ENCODE measurements around the gene GAS6. TPM values are rescaled to one million over a fixed set of nuclear protein-coding genes. Genes with fewer than 3 reads are reported as not detected.

Gene GAS6
- total and polyA plus RNA-seq, 9 of the 15 experiments (the other 6 are each of a cell fraction or from before 2014, with no cell fraction given) = 0.14 to 9.7 (median 4.7) TPM; not detected in 1

- TF ChIP-seq THRA (IDR thresholded peaks at IDR 0.05) = no peak
- TF ChIP-seq SMARCB1 (IDR thresholded peaks at IDR 0.05; ENCODE audit: insufficient read length, low read depth) = no peak
- TF ChIP-seq CSDE1 (IDR thresholded peaks at IDR 0.05) = no peak
- no peak for TF ChIP-seq DLX4 (CRISPR knock-in tag; IDR thresholded peaks at IDR 0.05)
These were observed 52.6 kb downstream of the GAS6 start (continued) for GRCh38 chr13:113811081-113811928.

- Histone ChIP-seq H3K9me1 (ENCODE audit: control insufficient read depth, insufficient read depth, low read length) (no peaks in the 10 kb centered on the region), H3K4me3 (no peak overlapping the region), H3K4me2 (ENCODE audit: insufficient read depth, low read length) (no peak overlapping the region), H3K27me3 (ENCODE audit: control insufficient read depth in 2 of 2, insufficient read depth in 2 of 2, low read length in 2 of 2) (peaks cover 0 to 16% of the 10 kb centered on the region in 2 experiments; a peak in 2 of 5 replicates), H2AFZ (ENCODE audit: low read depth, low read length) (no peak overlapping the region), H3K27ac (ENCODE audit: extremely low read depth, low read depth, low read length) (no peak overlapping the region), H3K4me1 (replicated peaks in 1 of 2; ENCODE audit: control insufficient read depth in 2 of 2, insufficient read depth in 2 of 2, low read length in 2 of 2) (peaks cover 0 to 19% of the 10 kb centered on the region in 2 experiments; a peak in 2 of 5 replicates), H3K9me3 (replicated peaks; ENCODE audit: control insufficient read depth, insufficient read depth, low read depth, low read length) (peaks cover 6% of the 10 kb centered on the region; the same call in 1 of the 2 replicates), H3K79me2 (ENCODE audit: control insufficient read depth, insufficient read depth, low read length) (no peaks in the 10 kb centered on the region), H4K20me1 (replicated peaks; ENCODE audit: control insufficient read depth, insufficient read depth, low read length) (no peaks in the 10 kb centered on the region), H3K9ac (ENCODE audit: insufficient read depth in 1 of 2, low read depth in 2 of 2, low read length in 2 of 2) (no peak overlapping the region), H3K36me3 (ENCODE audit: control insufficient read depth, insufficient read depth, low read length) (no peaks in the 10 kb centered on the region)
- BruUV-seq (replicated peaks) = no TSS peak
- FAIRE-seq = no peak
- ChIA-PET POLR2A (no interaction called here), CTCF (ENCODE audit: low intra/inter-chr PET ratio) (no interaction called here)
- in situ Hi-C loops (cut with MboI) = no loop called here
- WGBS (ENCODE audit: insufficient coverage, low coverage, missing lambda C conversion rate) = 11% methylated on average over 10 of the region's 14 CpGs
- DNase-seq (ENCODE audit: extremely low read depth in 1 of 4, low spot score in 3 of 4) = no peak
- ATAC-seq = no peak
- intact Hi-C loops (cut with micrococcal nuclease) = no loop called here
- TF ChIP-seq CHD1 (IDR thresholded peaks at IDR 0.05; ENCODE audit: low read length) = no peak
- TF ChIP-seq ZNF354B (CRISPR knock-in tag; IDR thresholded peaks at IDR 0.05) = no peak
- no peak for TF ChIP-seq ZNF444 (CRISPR knock-in tag; IDR thresholded peaks at IDR 0.05)
- TF ChIP-seq ATF2 (CRISPR knock-in tag; IDR thresholded peaks at IDR 0.05) = no peak
- no peak for TF ChIP-seq HDAC6 (IDR thresholded peaks at IDR 0.05; ENCODE audit: low read depth, low read length)
- no peak for TF ChIP-seq OTX1 (CRISPR knock-in tag; IDR thresholded peaks at IDR 0.05)
- TF ChIP-seq SRSF3 (IDR thresholded peaks at IDR 0.05; ENCODE audit: insufficient read depth, low read length) = no peak
- TF ChIP-seq RFX1 (IDR thresholded peaks at IDR 0.05) = no peak
- no peak for TF ChIP-seq NCOA6 (IDR thresholded peaks at IDR 0.05)
- TF ChIP-seq ZFPM2 (CRISPR knock-in tag; IDR thresholded peaks at IDR 0.05) = no peak
- TF ChIP-seq KLF13 (tag; IDR thresholded peaks at IDR 0.05; ENCODE audit: borderline replicate concordance, low read depth) = no peak
- no peak for TF ChIP-seq NCOA2 (IDR thresholded peaks at IDR 0.05; ENCODE audit: partially characterized antibody in 2 of 2)
- TF ChIP-seq WHSC1 (IDR thresholded peaks at IDR 0.05; ENCODE audit: low read length) = no peak
- no peak for TF ChIP-seq ZNF140 (CRISPR knock-in tag; IDR thresholded peaks at IDR 0.05)
- TF ChIP-seq RHOXF2B (CRISPR knock-in tag; conservative IDR thresholded peaks at IDR 0.05) = no peak
These were observed 53.2 kb downstream of the GAS6 start for GRCh38 chr13:113810640-113811039.

Measured in K562 (cell line).